Ascending aorta (tissue), 2 donors: ENCODE data around the gene KIAA0930. TPM values are rescaled to one million over a fixed set of nuclear protein-coding genes. Genes with fewer than 3 reads are reported as not detected.

Experiments
- DNase-seq, 2 donors: peaks; one replicate each; pipeline ENCODE4 v3.0.0-alpha.2; 2019; ENCODE audit warnings: low spot score in 2 of 2
- H3K27ac ChIP-seq, 2 donors: fragments of 200-600 bp; sonication (generic); one replicate each; pipeline ENCODE4 v1.5.1; 2016 to 2017; ENCODE audit warnings: mild to moderate bottlenecking in 1 of 2
- H3K27me3 ChIP-seq: fragments of 200-600 bp; sonication (generic); one replicate; pipeline ENCODE4 v1.5.1; 2017
- H3K36me3 ChIP-seq, 2 donors: fragments of 200-600 bp; sonication (generic); one replicate each; pipeline ENCODE4 v1.5.1; 2016
- H3K4me1 ChIP-seq, 2 donors: fragments of 200-600 bp; sonication (generic); one replicate each; pipeline ENCODE4 v1.5.1; 2016 to 2017; ENCODE audit warnings: mild to moderate bottlenecking in 1 of 2
- H3K4me3 ChIP-seq, 2 donors: fragments of 200-600 bp; sonication (generic); one replicate each; pipeline ENCODE4 v1.5.1; 2016 to 2017; ENCODE audit warnings: mild to moderate bottlenecking in 1 of 2
- H3K9me3 ChIP-seq, 2 donors: fragments of 200-600 bp; sonication (generic); one replicate each; pipeline ENCODE4 v1.5.1; 2016
- intact Hi-C: fragments of 100-400 bp; cut with DNase I; formaldehyde crosslinking; loops from one replicate; pipeline ENCODE4 v1.15.1; 2023
- total RNA-seq: library from RNA; depleted of rRNA; stranded (reverse); fragments of >200 nt; gene quantifications from one replicate; pipeline ENCODE4 v1.1.0, GENCODE V29; 2016
- TF ChIP-seq, protein P1 (sequence below), 3 experiments: fragments of 200-600 bp in 2 of 3; fragments of 450-650 bp in 1 of 3; sonication (generic) in 2 of 3; IDR thresholded peaks; one replicate each; pipeline ENCODE4 v1.5.1; 2016 to 2019; ENCODE audit warnings: antibody characterized with exemption in 3 of 3, mild to moderate bottlenecking in 1 of 3, moderate library complexity in 1 of 3

KIAA0930 gene
- total RNA-seq, 1 donor from 2014 or later = 60.0 TPM

- TF ChIP-seq, protein P1, sequence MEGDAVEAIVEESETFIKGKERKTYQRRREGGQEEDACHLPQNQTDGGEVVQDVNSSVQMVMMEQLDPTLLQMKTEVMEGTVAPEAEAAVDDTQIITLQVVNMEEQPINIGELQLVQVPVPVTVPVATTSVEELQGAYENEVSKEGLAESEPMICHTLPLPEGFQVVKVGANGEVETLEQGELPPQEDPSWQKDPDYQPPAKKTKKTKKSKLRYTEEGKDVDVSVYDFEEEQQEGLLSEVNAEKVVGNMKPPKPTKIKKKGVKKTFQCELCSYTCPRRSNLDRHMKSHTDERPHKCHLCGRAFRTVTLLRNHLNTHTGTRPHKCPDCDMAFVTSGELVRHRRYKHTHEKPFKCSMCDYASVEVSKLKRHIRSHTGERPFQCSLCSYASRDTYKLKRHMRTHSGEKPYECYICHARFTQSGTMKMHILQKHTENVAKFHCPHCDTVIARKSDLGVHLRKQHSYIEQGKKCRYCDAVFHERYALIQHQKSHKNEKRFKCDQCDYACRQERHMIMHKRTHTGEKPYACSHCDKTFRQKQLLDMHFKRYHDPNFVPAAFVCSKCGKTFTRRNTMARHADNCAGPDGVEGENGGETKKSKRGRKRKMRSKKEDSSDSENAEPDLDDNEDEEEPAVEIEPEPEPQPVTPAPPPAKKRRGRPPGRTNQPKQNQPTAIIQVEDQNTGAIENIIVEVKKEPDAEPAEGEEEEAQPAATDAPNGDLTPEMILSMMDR (IDR thresholded peaks at IDR 0.05) = no peak
- intact Hi-C loops = no loop called here
- no peak for DNase-seq
- Histone ChIP-seq H3K4me1 (peaks cover 6 to 23% of the 10 kb centered on the region in 2 donors), H3K9me3 (no peaks in the 10 kb centered on the region), H3K27ac (no peak overlapping the region), H3K4me3 (no peak overlapping the region), H3K27me3 (no peaks in the 10 kb centered on the region), H3K36me3 (peaks cover 17 to 40% of the 10 kb centered on the region in 2 donors)
These were observed 34.5 kb downstream of the KIAA0930 start for GRCh38 chr22:45206233-45206632.

DNA sequence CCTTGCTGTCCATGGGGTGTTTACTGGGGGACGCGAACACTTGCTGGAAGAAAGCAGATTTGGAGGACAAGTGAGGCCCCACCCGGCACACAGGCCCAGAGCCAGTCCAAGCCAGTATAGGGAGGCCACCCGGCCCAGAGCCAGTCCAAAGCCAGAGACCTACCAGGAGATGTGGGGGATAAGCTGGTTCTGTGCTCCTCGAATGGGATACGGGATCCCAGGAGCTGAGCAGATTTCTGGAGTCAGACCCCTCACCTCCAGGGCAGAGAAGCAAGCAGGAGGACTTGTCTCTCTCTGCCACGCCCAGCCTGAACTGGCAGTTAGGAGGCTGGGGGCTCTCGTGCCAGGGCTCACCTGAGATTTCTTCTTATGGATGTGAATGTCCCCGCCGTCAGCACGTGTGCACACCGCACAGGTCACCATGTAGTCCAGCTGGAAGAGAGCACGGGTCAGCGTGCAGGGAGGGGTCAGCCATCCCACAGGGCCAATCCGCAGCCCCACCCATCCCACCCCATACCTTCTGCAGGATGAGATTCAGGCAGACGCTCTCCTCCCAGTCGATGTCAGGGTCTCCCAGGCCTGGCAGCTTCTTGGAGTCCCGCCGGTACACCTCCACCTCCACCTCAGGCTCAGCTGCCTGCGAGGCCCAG, 35.3 kb downstream of the KIAA0930 start:
- no peak overlapping the region for H3K27ac ChIP-seq
- peaks cover 0 to 14% of the 10 kb centered on the region in 2 donors for H3K4me1 ChIP-seq
- H3K36me3 ChIP-seq = peaks cover 17 to 47% of the 10 kb centered on the region in 2 donors
- intact Hi-C loops = no loop called here
- no peak overlapping the region for H3K4me3 ChIP-seq
- peak in 1 of 2 donors; percentile 59 for DNase-seq
- TF ChIP-seq, protein P1 (IDR thresholded peaks at IDR 0.05) = no peak
- H3K27me3 ChIP-seq = no peaks in the 10 kb centered on the region
- no peaks in the 10 kb centered on the region for H3K9me3 ChIP-seq

GRCh38 chr22:45204819-45205218, 35.9 kb downstream of the KIAA0930 start:
- Histone ChIP-seq H3K36me3 (peaks cover 22 to 53% of the 10 kb centered on the region in 2 donors), H3K27me3 (no peaks in the 10 kb centered on the region), H3K9me3 (no peaks in the 10 kb centered on the region), H3K27ac (no peak overlapping the region), H3K4me1 (peaks cover 0 to 9% of the 10 kb centered on the region in 2 donors), H3K4me3 (no peak overlapping the region)
- TF ChIP-seq, protein P1 (IDR thresholded peaks at IDR 0.05) = no peak
- peak in 1 of 2 donors; percentile 50 for DNase-seq
- intact Hi-C loops = no loop called here

DNA sequence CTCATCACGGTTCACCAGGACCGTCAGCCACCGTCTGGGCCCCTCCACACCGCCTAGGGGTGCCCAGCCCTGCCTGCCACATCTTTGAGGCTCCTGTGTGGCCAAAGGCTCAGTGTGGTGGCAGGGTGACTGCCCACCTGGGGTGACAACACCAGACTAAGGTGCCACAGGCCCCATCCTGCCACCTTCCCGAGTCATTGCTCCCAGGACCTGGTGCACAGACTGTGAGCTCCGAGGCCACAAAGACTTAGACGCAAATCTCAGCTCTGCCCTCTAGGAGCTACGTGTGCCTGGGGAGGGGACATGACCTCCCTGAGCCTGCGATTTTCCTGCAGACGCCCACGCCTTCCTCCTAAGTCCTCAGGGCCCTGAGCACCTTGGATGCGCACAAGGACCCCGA, 36.5 kb downstream of the KIAA0930 start:
- Histone ChIP-seq H3K36me3 (peaks cover 28 to 59% of the 10 kb centered on the region in 2 donors), H3K4me3 (no peak overlapping the region), H3K9me3 (no peaks in the 10 kb centered on the region), H3K27ac (no peak overlapping the region), H3K27me3 (no peaks in the 10 kb centered on the region), H3K4me1 (peaks cover 0 to 3% of the 10 kb centered on the region in 2 donors)
- intact Hi-C loops = no loop called here
- TF ChIP-seq, protein P1 (IDR thresholded peaks at IDR 0.05) = no peak
- DNase-seq = no peak

DNA sequence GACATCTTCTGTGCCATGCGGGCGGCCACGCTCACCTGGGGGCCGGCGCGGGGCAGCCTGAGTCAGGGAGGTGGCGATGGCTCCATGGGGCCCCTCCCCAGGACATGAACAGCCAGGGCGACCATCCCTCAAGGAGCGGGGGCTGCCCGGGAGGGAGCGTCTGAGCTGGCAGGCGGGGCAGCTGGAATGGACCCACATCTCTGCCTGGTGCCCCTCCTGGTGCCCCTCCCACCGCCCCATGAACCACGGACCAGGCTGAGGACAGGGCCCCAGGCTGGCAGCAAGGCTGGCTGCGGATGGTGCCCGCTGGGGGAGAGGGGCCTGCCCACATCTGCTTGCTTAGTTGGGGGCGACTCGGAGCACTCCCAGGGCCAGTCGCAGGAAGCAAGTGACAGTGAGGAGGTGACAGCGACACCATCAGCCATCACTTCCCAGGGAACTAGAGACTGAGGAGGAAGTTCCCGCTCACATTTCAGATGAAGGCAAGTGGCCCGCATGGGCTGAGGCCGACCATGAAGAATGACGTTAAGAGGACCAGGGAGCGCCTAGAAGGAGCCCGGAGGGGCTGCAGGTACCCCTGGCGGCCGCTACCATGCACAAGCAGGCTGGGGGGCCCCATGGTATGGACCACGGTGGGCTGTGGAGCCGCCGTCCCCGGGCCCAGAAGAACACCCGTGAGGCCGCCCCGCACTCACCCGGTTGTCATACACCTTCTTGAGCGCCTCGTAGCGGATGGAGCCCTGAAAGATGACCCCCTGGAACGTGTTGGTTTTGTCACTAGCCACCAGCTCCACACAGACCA, 37.3 kb downstream of the KIAA0930 start:
- DNase-seq = peak in 1 of 2 donors; percentile 60
- no peak overlapping the region for H3K4me3 ChIP-seq
- H3K27ac ChIP-seq = no peak overlapping the region
- intact Hi-C loops = no loop called here
- H3K9me3 ChIP-seq = no peaks in the 10 kb centered on the region
- no peaks in the 10 kb centered on the region for H3K4me1 ChIP-seq
- peaks cover 35 to 68% of the 10 kb centered on the region in 2 donors for H3K36me3 ChIP-seq
- H3K27me3 ChIP-seq = no peaks in the 10 kb centered on the region
- TF ChIP-seq, protein P1 (IDR thresholded peaks at IDR 0.05) = no peak
